GM12865 (cell line): ENCODE results near the gene CHD2.
"Not testable (repeated sequence)": the region's sequence is repeated elsewhere in the genome, so short reads cannot be mapped to it uniquely, and the experiment has no call there.

Source experiments
- DNase-seq: peaks from one replicate; pipeline ENCODE4 v3.0.0; 2010; ENCODE audit warnings: low read depth
- H3K4me3 ChIP-seq: 2 replicates; pipeline ENCODE4 v1.5.1; 2011; ENCODE audit warnings: mild to moderate bottlenecking, low read depth, low read length, control low read depth
- CTCF ChIP-seq: IDR thresholded peaks from 2 replicates; pipeline ENCODE4 v1.5.1; 2011; ENCODE audit warnings: low read length, control low read depth, low read depth, inconsistent platforms; ENCODE audit not compliant: insufficient read depth; ENCODE audit errors: missing control alignments

Gene CHD2

GRCh38 chr15:93034512-93034911 is 134.4 kb downstream of the CHD2 start:
- DNase-seq: no peak
- TF ChIP-seq CTCF: no peak
- H3K4me3 ChIP-seq: no peak overlapping the region

DNA sequence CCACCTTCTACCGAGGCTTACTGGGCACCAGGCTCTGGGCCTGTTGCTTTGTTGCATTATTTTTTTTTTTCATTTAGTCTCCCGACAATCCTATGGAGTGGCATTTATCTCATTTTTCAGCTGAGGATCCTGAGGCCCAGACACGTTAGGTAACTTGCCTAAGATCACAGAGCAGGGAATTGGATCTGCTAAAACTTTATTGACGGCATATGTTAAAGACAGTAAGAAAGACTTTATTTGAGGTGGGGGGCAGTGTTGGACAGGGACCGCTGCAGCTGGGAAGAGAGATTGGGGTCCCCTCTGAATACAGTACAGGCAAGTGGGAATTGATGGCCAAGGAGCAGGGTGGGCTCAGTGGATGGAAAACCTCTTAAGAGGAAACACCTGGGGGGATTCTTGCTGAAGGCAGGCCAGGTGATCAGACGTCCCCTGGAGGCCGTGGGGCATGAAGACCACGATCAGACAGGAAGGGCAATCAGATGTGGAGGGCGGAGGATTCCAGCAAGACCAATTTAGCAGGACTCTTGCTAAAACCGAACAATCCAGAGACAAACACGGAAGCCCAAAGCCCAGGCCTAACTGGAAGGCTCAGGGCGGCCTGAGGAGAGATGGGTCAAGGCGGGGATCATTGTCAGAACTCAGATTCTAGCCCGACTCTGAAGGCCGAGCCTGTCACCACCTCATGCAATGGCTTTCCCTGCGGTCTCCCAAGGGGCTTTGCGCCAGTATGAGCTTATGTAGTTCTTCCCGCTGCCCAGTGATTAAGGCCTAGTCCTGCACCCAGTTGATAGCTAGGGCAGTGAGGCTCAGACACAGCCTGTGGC is 135.2 kb downstream of the CHD2 start:
- H3K4me3 ChIP-seq: no peak overlapping the region
- no peak for TF ChIP-seq CTCF
- no peak for DNase-seq

DNA sequence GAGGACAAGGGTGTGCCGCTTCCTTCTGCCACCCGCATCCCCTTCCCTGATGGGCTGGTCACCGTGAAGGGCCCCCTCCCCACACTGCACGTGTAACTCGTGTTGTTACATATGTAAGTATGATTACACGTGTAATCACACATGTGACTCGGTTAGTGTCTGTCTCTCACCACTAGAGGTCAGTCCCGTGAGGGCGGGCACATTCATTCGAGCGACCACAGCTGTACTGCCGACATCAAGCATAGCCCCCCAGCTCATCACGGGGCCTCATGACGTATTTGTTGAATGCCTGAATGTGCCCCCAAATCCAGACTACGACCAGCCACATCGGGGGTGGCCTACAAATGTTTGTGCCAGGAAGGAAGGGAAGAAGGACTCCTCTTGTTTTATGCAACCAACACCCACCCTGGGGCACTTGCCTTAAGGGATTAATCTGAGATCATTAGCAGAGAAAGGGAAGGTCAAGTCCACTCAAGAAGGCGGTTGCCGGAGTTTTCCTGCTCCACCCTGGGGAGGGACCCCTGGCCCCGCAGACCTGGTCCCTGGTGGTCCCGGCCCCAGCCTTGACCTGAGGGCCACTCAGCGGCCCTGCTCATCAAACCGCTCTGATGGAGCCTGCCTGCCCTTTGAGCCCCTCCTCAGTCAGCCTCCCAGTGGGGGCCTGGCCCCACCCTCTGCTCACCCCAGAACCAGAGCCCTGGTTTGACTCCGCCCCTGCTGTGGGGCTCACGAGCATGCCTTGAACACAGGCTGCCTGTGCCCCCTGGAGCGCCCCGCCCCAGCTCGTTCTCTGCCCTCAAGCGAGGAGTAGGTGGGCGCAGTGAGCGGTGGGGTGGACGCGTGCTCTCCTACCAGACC is 136.1 kb downstream of the CHD2 start:
- H3K4me3 ChIP-seq: no peak overlapping the region
- DNase-seq: peak; percentile 51
- peak; percentile 73 for TF ChIP-seq CTCF

DNA sequence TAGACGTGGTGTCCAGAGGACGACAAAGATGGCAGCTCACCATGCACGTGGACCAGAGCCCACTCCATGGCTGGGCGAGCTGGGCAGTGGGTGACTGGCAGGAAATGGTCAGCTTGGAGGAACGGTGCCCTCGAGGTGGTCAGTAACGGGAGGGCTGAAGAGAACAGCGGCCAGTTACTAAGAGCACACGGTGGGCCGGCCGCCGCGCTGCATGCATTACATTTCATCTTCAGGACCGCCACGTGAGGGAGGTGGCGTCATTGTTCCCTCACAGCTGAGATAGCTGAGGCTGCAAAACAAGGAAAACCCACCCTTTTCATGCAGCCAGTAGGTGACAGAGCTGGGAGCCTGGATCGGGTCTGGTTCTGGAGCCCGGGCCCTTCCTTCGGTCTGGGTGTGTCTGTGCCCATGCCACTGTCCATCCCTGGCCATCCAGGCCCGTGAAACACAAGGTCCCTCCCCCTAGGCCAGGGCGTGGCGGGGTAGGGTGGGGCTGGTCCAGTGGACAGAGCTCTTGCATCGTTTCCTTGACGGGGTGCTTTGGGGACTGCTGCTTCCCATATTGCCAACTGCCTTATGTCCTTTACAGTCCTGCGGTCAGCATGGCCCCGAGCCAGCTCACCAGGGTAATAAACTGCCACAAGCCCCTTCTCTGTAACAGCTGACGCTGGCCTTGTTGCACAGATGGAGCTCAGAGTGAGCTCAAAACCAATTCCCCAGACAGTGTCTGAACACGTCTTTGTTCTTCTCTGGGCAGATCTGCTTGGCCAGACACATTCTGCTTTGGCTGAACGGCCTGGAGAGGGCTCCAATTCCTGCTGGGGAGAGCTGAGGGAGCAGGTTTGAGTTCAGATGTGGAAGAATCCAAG is 137.1 kb downstream of the CHD2 start:
- no peak for DNase-seq
- H3K4me3 ChIP-seq: no peak overlapping the region
- no peak for TF ChIP-seq CTCF

GRCh38 chr15:93037820-93038705 is 137.9 kb downstream of the CHD2 start:
- DNase-seq: no peak
- no peak for TF ChIP-seq CTCF
- no peak overlapping the region for H3K4me3 ChIP-seq

GRCh38 chr15:93039562-93040287 is 139.6 kb downstream of the CHD2 start:
- not testable (repeated sequence) for H3K4me3 ChIP-seq, DNase-seq
